ENCODE data around the gene MX2.

The MX2 gene

DNA sequence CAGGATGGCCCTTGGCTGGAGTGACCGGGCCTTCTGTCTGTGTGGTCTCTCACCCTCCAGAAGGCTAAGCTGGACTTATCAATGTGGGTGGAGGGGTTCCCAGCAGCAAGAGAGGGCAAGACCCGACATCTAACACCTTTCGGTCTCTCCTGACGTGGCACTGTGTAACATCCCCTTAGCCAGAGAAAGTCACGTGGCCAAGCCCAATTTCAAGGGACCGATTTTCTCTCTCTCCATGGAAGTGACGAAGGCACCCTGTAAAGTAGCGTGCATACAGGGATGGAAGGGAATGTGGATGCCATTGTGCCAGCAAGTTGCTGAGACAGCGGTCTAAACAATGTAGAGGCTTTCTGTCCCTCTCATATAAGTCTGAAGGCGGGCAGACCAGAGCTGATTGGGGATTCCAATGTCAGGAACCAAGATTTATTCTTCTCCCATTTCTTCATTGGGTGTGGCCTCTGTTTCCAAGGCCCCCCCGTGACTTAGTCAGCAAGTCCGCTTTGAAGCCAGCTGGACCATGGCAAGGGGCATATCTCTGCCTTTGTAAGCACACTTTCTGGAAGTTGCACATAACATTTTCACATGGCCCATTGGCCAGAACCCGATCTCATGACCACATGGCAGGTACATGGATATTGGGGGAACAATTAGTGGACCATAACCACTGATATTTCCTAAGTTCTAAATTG is 76.7 kb downstream of the MX2 start:
- no peak for DNase-seq (ENCODE audit: low spot score)

DNA sequence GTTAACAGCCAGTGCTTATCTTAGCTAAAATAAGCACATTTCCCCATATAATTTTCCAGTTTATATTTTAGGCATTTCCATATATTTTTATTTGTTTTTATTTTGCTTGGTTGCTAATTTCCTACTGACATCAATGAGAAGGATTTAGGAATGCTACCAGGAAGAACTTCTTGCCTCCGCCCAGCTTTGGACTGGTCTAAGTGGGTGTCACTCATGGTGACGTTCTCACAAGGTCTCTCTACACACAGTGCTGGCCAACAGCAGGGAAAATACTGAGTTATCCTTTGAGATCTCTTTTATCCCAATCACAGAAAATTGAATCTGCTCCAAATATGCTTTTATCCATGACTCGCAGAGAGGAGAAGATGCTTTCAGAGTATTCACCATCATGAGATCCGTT is 77.4 kb downstream of the MX2 start:
- DNase-seq (ENCODE audit: low spot score), result no peak

DNA sequence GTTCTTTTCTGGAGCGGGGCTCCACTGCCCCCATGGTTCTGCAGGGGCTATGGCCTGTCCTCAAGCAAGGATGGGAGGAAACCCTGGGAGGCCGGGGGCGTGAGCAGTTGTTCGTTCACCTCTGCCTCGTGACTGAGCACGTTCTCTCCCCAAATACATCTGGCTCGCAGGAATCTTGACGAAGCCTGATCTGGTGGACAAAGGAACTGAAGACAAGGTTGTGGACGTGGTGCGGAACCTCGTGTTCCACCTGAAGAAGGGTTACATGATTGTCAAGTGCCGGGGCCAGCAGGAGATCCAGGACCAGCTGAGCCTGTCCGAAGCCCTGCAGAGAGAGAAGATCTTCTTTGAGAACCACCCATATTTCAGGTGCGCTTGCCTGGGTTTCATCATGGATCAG is 79.7 kb downstream of the MX2 start:
- DNase-seq (ENCODE audit: low spot score), result no peak

DNA sequence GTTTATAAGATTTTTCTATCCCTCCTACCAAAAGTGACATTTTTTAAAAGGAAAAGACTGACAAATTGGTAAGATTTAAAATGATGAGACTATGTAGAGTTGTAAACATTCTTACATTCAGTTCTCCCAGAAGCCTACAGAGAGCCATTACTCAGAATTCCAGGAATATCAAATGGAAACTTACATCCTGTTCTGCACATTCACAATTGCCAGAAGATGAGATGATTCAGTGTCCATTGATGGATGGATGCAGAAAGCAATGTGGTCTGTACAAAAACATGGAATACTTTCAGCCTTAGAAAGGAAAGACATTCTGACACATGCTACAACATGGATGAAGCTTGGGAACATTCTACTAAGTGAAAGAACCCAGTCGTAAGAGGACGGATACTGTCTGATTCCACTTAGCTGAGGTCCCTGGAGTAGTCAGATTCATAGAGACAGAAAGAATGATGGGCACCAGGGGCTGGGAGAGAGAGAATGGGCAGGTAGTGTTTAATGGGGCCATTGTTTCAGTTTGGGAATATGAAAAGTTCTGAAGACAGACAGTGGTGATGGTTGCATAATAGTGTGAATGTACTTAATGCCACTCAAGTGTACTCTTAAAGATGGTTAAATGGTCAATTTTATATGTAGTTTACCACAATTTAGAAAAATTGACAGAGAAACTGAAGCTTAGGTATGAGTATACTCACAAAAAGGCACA is 80.8 kb downstream of the MX2 start:
- no peak for DNase-seq (ENCODE audit: low spot score)

DNA sequence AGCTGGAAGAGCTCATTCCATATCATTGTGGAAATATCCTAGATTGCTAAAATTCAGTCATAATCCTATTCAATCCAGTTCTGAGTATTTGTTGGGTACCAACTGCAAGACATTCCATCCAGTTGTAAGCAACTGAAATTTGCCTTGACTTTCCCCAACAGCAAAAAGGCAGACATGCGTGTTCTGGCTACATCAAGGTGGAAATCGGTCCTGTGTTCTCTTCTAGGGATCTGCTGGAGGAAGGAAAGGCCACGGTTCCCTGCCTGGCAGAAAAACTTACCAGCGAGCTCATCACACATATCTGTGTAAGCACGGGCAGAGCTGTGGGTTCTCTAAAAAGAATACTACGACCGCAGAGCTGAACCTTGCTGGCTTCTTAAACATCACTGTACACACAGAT is 81.7 kb downstream of the MX2 start:
- no peak for DNase-seq (ENCODE audit: low spot score)

DNA sequence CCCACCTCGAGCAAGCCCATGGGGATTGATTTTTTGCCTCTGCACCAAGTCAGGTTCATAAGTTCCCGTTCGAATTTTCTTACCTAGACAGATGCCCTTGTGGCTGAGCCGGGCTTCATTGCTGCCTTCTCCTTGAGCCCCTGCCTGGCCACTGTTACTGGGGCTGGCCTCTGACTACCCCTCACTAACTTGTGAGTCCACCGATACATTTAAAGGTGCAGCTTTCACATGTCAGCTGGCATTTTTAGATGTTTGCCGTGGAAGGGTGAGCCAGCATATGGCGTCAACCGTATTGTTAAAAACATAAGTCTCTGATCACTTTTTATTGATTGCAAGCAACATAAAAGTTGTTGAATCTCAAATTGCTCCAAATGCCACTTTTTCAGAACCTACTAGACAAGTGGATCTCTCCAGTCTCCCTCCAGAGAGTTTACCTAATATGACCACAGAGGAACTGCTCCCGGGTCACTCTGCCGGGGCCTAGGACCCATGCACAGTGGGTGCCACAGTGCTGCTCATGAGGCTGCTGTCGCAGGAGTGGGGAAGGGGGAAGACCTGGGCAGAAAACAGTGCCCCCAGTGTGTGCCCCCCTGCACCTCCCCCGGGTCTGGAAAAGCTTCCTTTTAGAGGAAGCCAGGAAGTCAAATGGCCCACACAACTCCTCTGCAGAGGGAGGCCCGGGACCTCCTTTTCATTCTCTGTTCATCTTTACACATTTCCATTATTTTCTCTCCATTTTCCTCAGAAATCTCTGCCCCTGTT is 83.1 kb downstream of the MX2 start:
- no peak for DNase-seq (ENCODE audit: low spot score)

DNA sequence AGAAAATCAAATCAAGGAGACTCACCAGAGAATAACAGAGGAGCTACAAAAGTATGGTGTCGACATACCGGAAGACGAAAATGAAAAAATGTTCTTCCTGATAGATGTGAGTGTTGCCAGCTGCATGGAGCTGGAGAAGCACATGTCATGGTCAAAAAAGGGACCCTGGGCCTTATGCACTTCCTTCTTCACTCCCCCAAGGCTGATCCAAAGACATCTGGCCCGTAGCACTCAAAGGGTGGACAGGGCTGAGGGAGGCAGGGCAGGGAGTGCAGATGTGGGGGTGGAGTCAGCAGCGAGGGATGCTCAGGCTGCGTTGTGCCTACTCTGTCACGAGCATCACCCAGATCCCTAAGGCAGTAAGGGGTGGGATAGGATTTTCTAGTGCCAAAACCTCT is 83.6 kb downstream of the MX2 start:
- no peak for DNase-seq (ENCODE audit: low spot score)

DNA sequence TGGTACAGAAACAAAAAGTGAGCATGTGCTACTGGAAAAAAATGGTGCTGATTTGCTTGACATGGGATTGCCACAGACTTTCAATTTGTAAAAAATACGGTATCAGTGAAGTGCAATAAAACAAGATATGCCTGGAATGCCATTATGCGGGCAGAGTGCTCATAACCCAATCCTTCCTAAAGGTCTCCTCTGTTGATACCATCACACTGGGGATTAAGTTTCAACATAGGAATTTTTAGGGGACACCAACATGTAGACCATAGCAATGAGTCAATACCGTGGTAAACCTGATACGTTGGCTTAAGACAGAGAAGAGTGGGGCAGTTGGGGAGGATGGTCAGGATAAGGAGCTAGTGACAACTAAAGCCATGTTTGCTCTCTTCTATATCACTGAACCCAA is 84.8 kb downstream of the MX2 start:
- DNase-seq (ENCODE audit: low spot score), result no peak

DNA sequence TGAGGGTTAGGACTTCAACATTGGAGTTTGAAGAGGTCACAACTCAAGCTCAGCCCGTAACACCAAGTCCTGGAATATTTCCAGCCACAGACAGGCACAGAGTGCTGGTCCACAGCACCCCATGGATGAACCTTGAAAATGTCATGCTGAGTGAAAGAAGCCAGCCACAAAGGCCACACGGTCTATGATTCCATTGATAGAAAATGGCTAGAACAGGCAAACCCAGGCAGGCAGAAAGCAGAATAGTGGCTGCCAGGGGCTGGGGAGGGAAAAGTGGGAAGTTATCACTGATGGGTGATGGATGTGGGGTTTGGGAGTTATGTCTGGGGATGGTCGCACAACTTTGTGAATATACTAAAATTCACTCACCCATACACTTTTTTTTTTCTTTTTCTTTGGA is 85.5 kb downstream of the MX2 start:
- no peak for DNase-seq (ENCODE audit: low spot score)

DNA sequence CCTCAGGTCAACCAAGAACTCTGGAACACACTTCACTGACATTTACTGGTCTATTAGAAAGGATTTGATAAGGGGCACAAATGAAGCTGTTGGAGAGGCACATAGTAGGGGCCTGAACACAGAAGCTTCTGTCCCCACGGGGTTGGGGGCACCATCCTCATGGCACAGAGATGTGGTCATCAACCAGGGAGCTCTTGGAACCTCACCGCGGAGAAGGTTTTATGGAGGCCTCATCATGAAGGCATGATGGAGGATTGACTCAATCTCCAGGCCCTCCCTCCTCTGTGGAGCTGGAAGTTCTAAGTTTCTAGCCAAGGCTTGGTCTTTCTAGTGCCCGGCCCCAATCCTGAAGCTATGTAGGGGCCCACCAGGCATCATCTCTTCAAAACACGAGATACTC is 87.8 kb downstream of the MX2 start:
- DNase-seq (ENCODE audit: low spot score), result no peak

DNA sequence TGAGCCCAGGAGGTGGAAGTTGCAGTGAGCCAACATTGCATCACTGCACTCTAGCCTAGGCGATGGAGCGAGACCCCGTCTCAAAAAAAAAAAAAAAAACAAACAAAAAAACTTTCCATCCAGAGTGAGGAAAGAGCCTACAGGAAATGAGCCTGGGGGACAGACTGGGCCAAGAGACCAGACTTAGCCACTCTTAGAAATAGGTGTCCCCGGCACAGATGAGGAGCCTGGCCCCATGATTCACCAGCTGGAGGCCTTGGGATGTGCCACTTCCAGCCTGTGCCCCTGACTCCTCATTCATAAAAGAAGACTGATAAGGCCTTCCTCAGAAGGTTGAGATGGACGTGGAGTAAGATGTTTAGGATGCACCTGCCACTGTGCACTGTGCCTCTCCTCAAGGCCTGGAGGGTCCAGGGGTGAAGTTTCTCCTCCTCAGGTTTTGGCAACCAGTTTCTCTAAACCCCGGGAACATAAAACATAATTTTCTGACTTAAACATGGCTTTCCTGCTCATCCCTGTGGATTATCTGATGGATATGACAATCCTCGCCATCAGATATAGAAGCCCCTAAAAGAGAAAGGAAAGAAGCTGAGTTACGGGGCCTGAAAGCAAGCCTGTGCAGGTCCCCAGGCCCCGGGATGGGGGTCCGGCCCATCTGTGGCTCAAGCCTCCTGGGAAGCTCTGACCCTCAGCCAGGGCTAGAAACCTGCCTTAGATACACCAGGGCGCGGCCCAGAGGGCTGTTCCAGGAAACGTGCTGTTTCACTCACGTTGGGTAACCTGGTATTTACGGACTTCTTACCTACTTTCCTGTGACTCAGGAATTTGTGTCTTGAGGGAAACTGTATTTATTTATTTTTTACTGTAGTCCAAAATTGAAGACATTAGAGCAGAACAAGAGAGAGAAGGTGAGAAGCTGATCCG is 90.2 kb downstream of the MX2 start:
- DNase-seq (ENCODE audit: low spot score), result no peak

DNA sequence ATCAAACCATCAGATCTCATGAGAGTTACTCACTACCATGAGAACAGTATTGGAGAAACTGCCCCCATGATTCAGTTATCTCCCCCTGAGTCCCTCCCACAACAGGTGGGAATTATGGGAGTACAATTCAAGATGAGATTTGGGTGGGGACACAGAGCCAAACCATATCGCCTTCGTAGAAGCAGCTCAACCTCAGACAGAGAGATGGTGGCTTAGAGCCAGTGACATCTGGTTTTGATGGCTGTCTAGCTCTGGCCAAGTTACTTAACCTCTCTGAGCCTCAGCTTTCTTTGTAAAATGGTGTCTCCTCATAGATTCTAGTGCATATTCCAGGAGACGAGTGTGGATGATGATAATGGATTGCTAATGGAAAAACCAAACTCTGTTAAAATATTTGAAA is 91.4 kb downstream of the MX2 start:
- no peak for DNase-seq (ENCODE audit: low spot score)

DNA sequence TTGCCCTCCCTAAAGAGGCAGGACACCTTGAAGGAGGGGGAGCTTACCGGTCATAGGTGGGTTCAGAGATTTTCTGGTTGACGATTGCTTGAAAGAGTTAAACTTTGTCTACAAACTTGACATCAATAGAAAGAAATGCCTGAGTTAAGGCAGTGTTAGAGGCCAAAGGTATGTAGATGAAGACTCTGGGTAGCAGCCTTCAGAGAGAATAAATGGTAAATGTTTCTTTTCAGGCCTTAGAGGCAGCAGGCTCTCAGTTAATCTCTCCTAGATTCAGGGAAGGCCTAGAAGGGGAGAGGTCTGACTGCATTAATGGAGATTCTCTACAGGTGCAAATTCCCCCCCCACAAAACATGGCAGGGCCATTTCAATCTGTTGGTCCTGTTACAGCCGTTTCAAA is 91.9 kb downstream of the MX2 start:
- no peak for DNase-seq (ENCODE audit: low spot score)

DNA sequence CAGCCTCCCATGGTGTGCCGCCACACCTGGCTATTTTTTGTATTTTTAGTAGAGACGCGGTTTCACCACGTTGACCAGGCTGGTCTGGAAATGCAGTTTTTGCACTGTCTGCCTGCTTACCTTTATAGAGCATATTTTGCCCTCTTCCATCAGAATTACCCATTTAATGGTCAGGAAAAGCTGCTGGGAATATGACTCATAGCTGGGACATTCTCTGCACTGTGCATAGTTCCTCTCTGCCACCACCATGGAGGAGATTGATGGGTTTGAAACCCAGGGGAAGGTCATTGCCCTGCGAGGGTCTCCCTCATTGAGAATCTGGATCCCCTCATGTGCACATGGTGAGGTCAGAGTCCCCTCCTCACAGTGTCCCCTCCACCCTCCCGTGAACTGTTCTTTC is 96.3 kb downstream of the MX2 start:
- no peak for DNase-seq (ENCODE audit: low spot score)

DNA sequence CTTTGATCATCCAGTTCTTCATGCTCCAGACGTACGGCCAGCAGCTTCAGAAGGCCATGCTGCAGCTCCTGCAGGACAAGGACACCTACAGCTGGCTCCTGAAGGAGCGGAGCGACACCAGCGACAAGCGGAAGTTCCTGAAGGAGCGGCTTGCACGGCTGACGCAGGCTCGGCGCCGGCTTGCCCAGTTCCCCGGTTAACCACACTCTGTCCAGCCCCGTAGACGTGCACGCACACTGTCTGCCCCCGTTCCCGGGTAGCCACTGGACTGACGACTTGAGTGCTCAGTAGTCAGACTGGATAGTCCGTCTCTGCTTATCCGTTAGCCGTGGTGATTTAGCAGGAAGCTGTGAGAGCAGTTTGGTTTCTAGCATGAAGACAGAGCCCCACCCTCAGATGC is 96.7 kb downstream of the MX2 start:
- DNase-seq (ENCODE audit: low spot score), result no peak
